Cardiac fibroblast (primary cell): ENCODE results near the gene RLN3.
A peak's percentile ranks its signal among the peaks of the same experiment; 100 is the strongest.

Experiments used
- DNase-seq, 2 donors: peaks; one replicate each; pipeline versions ENCODE4 v3.0.0 to v3.0.0-alpha.2; 2010; ENCODE audit warnings: low read depth in 2 of 2
- H3K4me3 ChIP-seq, 2 donors: replicated peaks in 1 of 2; 1 replicate in 1 of 2; 2 replicates in 1 of 2; pipeline ENCODE4 v1.5.1; 2011; ENCODE audit warnings: low read depth in 2 of 2, low read length in 2 of 2, mild to moderate bottlenecking in 2 of 2, moderate library complexity in 1 of 2
- TF ChIP-seq, protein P1 (sequence below): IDR thresholded peaks from one replicate; pipeline ENCODE4 v1.5.1; 2011; ENCODE audit warnings: low read depth, mild to moderate bottlenecking, low read length, inconsistent platforms

Gene RLN3

GRCh38 chr19:13993590-13994300, 34.2 kb upstream of the RLN3 start:
- TF ChIP-seq, protein P1, sequence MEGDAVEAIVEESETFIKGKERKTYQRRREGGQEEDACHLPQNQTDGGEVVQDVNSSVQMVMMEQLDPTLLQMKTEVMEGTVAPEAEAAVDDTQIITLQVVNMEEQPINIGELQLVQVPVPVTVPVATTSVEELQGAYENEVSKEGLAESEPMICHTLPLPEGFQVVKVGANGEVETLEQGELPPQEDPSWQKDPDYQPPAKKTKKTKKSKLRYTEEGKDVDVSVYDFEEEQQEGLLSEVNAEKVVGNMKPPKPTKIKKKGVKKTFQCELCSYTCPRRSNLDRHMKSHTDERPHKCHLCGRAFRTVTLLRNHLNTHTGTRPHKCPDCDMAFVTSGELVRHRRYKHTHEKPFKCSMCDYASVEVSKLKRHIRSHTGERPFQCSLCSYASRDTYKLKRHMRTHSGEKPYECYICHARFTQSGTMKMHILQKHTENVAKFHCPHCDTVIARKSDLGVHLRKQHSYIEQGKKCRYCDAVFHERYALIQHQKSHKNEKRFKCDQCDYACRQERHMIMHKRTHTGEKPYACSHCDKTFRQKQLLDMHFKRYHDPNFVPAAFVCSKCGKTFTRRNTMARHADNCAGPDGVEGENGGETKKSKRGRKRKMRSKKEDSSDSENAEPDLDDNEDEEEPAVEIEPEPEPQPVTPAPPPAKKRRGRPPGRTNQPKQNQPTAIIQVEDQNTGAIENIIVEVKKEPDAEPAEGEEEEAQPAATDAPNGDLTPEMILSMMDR: no peak
- no peak for DNase-seq
- no peak overlapping the region for H3K4me3 ChIP-seq

- DNase-seq: peak; percentile 33 to 46
- TF ChIP-seq, protein P1: no peak
- H3K4me3 ChIP-seq: no peak overlapping the region
Observed at GRCh38 chr19:13995017-13995728, 32.8 kb upstream of the RLN3 start.

DNA sequence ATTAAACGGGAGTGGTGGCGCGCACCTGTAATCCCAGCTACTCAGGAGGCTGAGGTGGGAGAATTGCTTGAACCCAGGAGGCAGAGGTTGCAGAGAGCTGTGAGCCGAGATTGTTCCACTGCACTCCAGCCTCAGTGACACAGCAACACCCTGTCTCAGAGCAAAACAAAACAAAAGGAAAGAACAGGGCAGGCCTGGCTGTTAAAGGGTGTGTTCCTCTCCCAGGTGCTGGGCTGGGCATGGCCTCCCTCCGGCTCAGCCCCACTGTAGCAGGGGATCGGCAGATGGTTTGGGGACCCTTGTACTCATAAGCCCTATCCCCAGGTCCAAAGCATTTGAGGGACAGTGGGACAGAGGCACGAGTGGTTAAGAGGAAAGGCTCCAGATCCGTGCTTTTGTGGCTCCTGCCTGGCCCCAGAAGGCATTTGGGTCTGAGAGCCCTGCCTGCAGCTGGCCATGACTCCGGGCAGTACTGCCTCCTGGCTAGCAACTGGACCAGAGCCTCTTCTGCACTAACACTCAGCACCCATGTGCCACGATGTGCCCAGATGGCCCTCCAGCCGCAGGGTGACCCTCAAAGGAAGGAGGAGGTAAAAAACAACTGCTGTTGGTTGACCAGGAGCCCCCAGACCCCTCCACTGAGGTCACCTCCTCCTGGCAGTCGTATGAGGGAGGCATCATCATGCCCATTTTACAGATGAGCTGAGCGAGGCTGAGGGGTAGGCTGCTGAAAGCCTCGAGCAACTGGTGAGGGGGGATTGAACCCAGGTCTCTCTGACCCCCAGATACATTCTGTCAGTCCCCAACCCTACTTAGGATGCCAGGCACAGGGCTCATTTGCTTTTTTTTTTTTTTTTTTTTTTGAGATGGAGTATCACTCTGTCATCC, 31.8 kb upstream of the RLN3 start:
- H3K4me3 ChIP-seq: no peak overlapping the region
- TF ChIP-seq, protein P1: no peak
- no peak for DNase-seq

GRCh38 chr19:13996928-13997630, 30.9 kb upstream of the RLN3 start:
- TF ChIP-seq, protein P1: no peak
- H3K4me3 ChIP-seq: no peak overlapping the region
- DNase-seq: no peak

GRCh38 chr19:13997631-13997962, 30.4 kb upstream of the RLN3 start:
- no peak for DNase-seq
- no peak overlapping the region for H3K4me3 ChIP-seq
- TF ChIP-seq, protein P1: no peak

- TF ChIP-seq, protein P1: no peak
- no peak for DNase-seq
- no peak overlapping the region for H3K4me3 ChIP-seq
Observed at GRCh38 chr19:13998426-13998825, 29.5 kb upstream of the RLN3 start.
